NCI-H2196 (cell line): Measurements from ENCODE around the gene FBXW8.

Source experiments
- DNase-seq: peaks from one replicate; lab custom pipeline; 2025; ENCODE audit not compliant: unreplicated experiment; lab: John Stamatoyannopoulos, UW

The FBXW8 gene

DNA sequence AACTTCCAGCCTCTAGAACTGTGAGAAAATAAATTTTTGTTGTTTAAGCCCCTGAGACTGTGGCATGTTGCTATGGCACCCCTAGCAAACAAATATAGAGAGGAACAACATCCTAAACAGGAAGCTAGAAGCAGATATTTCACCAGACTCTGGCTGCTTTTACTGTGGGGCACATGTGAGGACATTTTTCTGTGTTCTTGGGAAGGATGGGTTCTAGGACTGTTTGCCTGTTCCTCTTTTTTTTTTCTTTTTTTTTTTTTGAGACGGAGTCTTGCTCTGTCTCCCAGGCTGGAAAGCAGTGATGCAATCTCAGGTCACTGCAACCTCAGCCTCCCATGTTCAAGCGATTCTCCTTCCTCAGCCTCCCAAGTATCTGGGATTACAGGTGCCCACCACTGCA is 25.3 kb upstream of the FBXW8 start:
- no peak for DNase-seq

DNA sequence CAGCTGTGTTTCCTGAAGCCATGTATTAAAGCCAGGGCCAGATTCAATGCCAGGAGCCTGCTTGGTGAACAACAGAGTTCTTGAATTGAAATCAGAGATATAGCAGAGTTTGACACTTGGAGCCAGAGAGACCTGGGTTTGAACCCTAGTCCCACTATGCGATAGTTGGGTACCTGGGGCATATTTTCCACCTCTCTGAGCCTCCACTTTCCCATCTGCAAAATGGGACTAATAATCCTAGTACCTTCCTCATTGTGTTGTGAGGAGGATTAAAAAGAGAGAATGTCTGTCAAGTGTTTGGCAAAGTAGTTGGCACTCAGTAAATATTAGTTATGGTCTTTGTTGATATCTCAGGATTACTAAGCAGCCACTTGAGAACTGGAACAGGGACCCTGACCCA is 23.5 kb upstream of the FBXW8 start:
- no peak for DNase-seq

DNA sequence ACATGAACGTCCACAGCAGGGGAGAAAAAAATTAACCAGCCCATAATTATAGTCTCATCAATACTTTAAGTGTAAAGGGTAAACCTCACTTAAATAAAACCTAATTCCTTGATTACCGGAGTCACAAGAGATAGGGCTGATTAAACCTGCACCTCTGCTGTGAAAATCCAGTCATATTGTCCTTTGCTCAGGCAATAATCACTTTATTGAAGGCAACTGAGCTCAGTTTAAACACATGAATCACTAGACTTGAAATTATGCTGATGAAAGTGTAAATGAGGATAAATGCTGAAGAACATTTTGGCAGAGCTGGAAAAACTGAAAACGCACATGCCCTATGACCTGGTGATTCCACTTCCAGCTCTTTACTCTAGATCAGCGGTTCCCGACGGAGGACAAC is 22.9 kb upstream of the FBXW8 start:
- DNase-seq = no peak

DNA sequence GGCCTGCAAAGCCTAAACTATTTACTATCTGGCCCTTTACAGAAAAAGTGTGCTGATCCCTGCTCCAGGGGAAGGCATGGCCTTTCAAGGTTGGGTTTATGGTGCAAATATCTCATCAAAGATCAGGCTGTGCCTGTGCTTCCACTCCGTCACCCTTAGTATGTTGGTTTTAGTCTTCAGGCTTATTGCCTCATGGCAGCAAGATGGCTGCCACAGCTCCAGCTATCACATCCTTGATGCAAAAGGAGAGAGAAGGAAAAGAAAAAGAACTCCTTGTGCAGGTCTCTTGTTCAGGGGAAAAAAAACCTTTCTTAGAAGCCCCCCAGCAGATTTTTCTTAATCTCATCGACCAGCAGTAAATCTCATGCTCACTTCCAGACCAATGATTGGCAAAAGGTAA is 20.4 kb upstream of the FBXW8 start:
- no peak for DNase-seq

DNA sequence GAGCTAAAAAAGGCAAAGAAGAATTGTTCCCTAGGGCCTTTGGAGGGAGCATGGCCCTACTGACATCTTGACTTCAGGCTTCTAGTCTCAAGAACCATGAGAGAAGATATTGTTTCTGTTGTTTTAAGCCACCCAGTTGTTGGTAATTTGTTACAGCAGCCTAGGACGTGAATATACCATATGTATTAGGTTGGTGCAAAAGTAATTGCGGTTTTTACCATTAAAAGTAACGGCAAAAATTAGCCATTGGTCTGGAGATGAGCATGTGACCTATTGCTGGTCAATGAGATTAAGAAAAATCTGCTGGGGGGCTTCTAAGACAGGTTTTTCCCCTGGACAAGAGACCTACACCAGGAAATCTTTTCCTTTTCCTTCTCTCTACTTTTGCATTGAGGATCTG is 19.7 kb upstream of the FBXW8 start:
- no peak for DNase-seq

DNA sequence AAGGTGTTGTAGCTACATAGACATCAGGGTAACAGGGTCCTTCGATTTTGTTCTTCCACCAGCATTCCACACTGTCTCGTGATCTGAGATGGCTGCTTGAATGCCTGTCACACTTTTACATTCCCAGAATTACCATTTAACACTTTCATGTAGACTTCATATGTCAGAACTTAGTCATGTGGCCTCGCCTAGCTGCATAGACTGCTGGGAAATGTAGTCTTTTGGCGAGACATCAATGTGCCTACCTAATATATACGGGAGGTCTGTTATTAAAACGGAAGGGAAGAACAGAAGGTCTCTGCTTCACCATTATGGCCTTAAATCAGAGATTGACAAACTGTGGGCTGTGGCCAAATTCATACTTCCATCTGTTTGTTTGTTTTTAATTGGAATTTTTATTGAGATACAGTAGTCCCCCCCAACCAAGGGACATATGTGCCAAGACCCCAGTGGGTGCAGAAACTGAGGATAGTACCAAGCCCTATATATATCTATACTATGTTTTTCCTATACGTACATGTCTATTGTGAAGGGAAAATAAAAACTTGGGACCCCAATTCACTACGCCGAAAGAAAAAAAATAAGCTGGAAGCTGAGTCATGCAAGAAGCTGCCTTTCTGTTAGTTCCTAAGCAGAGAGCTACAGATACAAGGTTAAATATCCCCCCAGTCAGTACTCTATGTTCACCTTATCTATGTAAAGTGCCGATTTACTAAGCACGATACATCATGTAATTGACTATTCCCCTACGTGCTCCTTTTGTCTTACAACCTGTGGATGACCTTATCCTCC is 18.2 kb upstream of the FBXW8 start:
- no peak for DNase-seq

DNA sequence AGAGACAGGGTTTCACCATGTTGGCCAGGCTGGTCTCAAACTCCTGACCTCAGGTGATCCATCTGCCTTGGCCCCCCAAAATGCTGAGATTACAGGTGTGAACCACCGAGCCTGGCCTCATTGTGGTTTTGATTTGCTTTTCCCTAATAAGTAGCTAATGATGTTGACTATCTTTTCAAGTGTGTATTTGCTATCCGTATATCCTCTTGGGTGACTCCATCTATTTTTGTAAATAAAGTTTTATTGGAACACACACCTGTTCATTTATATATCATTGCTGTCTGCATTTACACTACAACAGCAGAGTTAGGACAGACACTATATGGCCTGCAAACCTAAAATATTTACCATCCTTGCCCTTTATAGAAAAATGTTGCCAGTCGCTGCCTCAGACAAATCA is 15.8 kb upstream of the FBXW8 start:
- no peak for DNase-seq

DNA sequence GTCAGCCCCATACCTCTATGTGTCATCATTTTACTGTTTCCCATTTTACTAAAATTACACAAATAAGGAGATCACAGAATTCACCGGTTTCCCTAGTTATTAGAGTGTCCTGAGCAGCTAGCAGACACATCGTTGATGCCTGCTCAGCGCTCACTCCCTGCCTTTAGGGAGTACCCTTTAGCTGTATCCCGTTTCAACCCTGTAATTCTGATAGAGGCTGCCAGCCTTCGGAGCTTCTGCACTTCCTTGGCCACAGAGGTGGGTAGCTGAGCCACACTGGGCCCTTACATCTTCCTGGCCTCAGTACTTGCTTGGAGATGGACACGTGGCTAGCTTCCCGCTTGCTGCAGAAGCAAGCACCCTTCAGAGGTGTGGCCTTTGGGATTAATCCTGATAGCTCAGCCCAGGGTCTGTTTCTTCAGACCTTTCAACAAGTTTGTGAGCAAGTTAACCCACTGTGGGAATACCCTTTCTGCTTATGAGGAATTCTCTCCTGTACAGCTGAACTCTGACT is 14.3 kb upstream of the FBXW8 start:
- no peak for DNase-seq

DNA sequence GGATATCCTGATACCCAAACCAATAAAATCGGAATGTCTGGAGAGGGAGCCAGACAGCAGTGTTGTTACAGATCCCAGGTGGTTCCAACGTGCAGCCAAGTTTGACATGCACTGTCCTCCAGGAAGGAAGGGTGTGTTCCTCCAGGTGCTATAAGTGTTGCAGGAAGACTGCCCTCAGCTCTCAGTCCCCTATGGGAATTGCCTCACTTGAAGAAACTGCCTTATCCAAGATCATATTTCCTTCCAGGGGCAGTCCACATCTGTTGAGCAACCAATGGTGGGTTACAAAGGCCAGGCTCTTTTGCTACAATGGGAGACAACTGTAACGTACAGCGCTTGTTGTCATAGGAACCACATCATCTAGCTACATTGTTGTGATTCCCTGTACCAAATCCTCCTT is 13.3 kb upstream of the FBXW8 start:
- DNase-seq = no peak

DNA sequence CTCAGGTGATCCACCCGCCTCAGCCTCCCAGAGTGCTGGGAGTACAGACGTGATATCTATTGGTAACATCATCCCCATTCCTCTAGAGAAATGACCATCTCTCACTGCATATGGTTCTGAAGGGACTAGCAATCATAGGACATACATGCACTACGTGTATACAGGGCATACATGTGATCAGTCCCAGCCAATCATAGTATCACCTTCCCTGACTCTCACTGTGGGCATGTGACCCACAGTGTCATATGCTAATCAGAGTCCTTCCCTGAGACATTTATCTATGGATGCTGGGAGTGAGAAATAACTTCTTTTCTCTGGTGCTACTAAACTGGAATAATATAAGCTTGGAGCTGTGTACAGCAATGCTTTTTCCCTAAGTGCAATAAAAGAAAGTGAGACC is 12.1 kb upstream of the FBXW8 start:
- DNase-seq = no peak

DNA sequence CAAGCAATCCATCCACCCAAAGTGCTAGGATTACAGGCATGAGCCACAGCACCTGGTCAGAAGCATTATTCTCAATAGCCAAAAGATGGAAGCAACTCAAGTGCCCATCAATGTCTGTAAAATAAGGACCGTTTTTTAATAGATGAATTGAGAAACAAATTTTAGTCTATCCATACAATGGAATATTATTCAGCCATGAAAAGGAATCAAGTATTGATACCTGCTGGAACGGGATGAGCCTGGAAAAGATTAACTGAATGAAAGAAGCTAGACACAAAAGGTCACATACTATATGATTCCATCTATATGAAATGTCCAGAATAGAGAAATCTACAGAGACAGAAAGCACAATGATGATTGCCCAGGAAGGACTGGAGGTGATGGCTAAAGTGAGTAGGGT is 9.1 kb upstream of the FBXW8 start:
- no peak for DNase-seq

DNA sequence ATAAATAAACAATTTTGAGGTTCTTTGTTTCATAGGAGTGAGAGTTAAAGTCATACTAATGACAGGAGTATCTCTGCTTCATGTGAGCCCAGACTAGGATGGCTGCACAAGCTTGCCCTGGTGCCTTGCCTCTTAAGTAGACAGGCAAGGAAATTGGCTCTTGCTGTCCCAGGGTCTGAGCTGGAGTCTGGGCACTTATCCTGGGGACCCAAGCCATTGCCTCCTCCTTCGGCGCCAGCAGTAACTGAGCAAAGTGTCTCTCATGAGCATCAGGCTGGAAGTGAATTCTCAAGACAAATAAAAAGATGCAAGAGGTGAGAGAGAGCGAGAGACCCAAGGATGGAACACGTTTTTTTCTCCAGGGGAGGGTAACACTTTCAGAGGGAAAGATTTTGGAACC is 6.9 kb upstream of the FBXW8 start:
- no peak for DNase-seq

DNA sequence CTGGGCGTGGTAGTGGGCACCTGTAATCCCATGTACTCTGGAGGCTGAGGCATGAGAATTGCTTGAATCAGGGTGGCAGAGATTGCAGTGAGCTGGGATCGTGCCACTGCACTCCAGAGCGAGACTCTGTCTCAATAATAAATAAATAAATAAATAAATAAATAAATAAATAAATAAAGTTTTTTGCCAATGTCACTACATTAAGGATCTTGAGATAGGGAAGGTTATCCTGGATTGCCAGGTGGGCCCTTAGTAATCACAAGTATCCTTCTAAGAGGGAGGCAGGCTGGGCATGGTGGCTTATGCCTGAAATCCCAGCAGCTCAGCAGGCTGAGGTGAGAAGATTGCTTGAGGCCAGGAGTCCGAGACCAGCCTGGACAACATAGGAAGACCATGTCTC is 4.5 kb upstream of the FBXW8 start:
- DNase-seq = no peak

DNA sequence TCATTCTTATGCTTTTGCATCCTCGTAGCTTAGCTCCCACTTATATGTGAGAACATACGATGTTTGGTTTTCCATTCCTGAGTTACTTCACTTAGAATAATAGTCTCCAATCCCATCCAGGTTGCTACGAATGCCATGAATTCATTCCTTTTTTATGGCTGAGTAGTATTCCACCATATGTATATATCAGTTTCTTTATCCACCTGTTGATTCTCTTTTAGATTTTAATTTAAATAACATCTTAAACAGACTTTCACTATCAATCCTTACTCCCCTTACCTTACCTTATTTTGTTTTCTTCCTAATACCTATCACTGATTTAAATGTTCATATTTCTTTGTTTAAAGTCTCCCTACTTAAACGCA is 488 bp upstream of the FBXW8 start:
- DNase-seq = no peak

DNA sequence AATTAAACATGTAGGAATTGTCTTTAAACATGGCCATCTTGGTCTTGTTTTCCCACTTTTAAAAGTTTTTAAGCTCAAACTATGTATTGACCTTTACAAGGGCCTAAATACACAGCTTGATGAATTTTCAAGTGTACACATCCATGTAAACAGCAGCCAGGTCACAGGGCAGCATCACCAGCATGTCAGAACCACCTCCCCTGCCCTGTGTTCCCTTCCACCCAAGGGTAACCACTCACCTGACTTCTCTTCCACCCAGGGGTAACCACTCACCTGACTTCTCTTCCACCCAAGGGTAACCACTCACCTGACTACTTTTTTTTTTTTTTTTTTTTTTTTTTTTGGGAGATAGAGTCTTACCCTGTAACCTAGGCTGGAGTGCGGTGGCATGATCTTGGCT is 4.6 kb downstream of the FBXW8 start:
- no peak for DNase-seq

DNA sequence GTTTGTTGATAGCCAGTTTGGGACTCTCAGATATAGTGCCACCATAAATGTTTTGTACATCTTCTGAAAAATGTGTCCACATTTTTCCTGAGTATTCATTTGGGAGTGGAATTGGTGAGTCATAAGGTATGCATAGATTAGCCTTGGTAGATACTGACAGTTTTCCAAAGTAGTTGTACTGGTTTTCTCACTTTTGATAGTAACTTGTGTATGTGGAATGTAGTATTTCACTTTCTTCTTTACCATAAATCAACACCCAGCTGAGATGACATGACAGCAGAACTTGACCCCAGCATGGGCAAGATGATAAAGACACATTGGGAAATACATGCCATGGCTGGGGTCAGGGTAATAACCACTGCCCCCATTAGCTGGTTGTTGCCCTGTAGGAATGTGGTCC is 5.4 kb downstream of the FBXW8 start:
- DNase-seq = no peak

DNA sequence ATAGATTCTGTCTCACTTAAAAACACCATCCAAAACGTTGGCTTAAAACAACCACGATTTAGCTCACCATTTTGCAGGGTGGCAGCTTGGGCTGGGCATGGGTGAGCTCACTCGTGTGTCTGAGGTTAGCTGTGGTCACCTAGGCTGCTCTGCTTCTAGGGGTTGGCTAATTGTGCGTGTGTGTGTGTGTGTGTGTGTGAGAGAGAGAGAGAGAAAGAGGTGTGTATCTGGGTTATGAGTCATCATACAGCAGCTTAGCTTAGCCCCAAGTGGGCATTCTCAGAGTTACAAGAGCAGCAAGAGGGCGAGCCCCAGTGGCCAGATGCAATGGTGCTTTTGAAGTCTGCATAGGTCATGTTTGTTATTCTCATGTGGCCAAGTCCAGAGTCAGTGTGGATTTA is 6.0 kb downstream of the FBXW8 start:
- peak; percentile 63 for DNase-seq

DNA sequence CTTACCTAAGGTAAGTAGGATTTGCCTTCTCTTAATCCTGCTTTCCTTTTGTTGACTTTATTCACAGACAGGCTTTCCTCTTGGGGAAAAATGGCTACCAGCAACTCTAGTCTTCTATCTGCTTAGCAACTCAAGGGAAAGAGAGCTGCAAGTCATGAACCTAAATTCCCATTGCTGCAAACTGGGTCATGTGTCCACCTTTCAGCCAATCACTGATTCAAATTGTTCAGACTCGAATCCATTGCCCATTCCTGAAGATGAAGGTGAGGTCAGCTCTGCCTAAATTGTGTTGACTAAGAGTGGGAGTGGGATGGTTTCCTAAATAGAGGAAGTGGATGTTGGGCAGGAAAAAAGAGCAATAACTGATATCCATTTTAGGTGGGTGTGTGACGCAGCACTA is 7.7 kb downstream of the FBXW8 start:
- DNase-seq = no peak

DNA sequence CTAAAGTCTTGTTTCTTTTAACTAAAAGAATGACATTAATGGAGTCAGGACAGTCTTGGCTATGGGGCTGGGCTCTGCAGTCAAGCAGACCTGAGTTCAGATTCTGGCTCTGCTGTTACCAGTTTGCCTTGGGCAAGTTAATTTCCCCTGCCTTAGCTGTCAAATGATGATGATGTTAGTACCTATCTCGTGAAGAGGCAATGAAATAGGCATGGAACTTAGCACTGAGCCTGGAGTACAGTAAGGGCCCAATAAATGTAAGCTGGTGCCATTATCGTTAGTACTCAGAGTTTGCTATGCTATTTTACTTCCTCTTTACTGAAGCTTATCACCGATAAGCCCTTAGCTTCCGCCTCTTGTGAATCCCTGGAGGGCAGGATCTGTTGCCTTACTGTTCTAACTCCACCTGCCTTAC is 8.5 kb downstream of the FBXW8 start:
- DNase-seq = no peak

DNA sequence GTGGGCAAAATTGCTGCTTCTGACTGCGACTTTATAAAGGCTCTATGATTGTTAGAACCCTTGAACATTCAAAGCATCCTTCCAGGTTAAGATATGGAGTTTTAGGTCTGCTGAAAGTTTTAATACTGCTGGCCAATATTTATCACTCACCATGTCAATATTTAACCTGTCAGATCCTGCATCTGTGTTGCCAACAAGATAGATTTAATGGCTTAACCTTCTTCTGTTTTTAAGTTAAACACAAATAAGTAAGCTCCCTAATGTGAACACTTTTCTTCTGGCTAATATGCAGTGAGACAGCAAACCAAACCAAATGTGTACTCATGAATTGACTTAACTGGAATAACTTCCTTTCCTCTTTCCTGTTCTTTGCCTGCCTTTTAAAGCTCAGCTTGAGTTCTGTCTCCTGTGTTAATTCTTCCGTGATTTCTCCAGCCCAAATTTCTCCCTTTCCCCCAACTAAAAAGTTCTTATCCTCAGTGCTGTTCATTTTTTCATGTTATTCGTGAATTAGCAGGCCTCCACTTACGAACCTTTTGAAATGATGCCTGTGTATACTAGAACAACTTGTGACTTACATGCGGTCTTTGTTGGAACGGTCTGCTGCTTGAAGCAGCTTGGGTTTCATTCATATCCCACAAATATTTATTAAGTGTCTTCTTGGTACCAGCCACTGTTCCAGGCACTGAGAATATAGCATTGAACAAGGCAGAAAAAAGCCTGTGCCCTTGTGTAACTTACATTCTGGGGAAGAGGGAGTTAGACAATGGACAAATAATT is 9.1 kb downstream of the FBXW8 start:
- no peak for DNase-seq

DNA sequence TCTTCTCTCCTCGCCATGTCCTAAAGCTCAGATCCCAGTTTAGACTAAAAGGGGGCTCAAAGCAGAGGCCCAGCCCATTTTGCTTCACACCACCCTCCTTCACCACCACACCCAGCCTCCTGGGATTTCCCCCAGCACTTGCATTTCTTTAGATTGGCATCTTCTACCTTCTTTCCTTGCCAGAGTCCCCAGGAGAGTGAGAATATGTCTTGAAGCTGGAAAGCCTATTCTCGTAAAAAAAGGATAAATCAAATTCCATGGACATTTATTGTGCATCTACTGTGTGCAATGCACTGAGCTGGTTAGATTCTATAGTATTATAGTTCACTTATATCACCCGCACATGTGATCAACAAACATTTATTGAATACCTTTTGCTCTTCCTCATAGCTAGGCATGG is 10.2 kb downstream of the FBXW8 start:
- no peak for DNase-seq

DNA sequence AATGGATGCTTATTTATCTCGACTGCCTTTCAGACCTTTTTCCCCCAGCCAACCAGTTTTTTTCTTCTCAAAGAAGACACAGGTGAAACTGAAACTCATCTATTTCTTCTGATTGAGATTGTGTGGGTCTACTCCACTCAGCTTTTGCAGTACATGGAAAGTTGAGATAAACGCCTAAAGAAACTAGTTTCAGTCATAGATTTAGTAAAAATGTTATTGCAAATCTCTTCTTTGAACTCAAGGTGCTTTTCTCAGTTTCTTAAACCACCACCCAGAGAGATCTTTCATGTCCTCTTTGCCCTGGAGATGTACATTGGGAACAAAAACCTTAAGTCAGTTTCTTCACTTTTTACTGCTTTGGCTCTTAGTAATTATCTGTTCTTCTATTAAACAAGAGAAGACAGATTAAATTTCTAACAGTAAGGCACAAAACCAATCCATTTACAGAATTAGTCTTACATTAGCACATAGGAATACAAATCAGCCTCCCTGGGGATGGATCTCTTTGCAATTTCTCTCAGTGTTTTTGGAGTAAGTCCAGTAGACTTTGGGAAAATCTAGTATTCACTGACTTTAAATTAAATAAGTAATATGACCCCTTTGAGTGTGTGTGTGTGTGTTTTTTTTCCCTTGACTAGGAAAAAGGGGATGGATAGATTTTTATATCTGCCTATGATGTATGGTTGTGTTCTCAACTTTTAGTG is 11.6 kb downstream of the FBXW8 start:
- DNase-seq = no peak
